Uterus (tissue), 4 donors: Measurements from ENCODE around the gene ANOS1. TPM values are rescaled to one million over a fixed set of nuclear protein-coding genes. Genes with fewer than 3 reads are reported as not detected.

Experiments used
- DNase-seq, 2 donors: peaks; one replicate each; pipeline ENCODE4 v3.0.0-alpha.2; 2019 to 2020
- H3K27ac ChIP-seq, 2 donors: fragments of 200-600 bp; sonication (generic); 1 replicate in 1 of 2; 2 replicates in 1 of 2; pipeline ENCODE4 v1.5.1; 2016 to 2018
- H3K27me3 ChIP-seq, 2 donors: fragments of 200-600 bp; sonication (generic); one replicate each; pipeline ENCODE4 v1.5.1; 2018 to 2019; ENCODE audit warnings: control low read depth in 1 of 2
- H3K36me3 ChIP-seq, 2 donors: fragments of 200-600 bp; sonication (generic); one replicate each; pipeline ENCODE4 v1.5.1; 2019; ENCODE audit warnings: control low read depth in 1 of 2
- H3K4me1 ChIP-seq, 2 donors: fragments of 200-600 bp; sonication (generic); one replicate each; pipeline ENCODE4 v1.5.1; 2018 to 2019; ENCODE audit warnings: control low read depth in 1 of 2
- H3K4me3 ChIP-seq, 2 donors: fragments of 200-600 bp; sonication (generic); 1 replicate in 1 of 2; 2 replicates in 1 of 2; pipeline ENCODE4 v1.5.1; 2018 to 2019; ENCODE audit warnings: mild to moderate bottlenecking in 1 of 2
- H3K9me3 ChIP-seq, 2 donors: fragments of 200-600 bp; sonication (generic); one replicate each; pipeline ENCODE4 v1.5.1; 2019; ENCODE audit warnings: control low read depth in 1 of 2
- POLR2A ChIP-seq, 2 donors: fragments of 450-650 bp; IDR thresholded peaks; one replicate each; pipeline ENCODE4 v1.6.1; 2016; ENCODE audit warnings: antibody characterized with exemption in 2 of 2, mild to moderate bottlenecking in 1 of 2, moderate library complexity in 1 of 2
- intact Hi-C: fragments of 100-400 bp; cut with DNase I; formaldehyde crosslinking; loops from one replicate; pipeline ENCODE4 v1.15.1; 2023; ENCODE audit warnings: low total_unique reads
- total RNA-seq, 4 donors: library from RNA; depleted of rRNA in 3 of 4; stranded (reverse); fragments of >200 nt in 3 of 4; gene quantifications; one replicate each; pipeline versions ENCODE4 v1.1.0 to v1.2.4, GENCODE V29; 2014 to 2023
- TF ChIP-seq, protein P1 (sequence below), 4 experiments: fragments of 200-600 bp in 2 of 4; fragments of 450-650 bp in 2 of 4; sonication (generic) in 2 of 4; IDR thresholded peaks; one replicate each; pipeline ENCODE4 v1.5.1; 2016 to 2019; ENCODE audit warnings: antibody characterized with exemption in 4 of 4, mild to moderate bottlenecking in 2 of 4, moderate library complexity in 1 of 4
- donor health status: DM: yes; HTN: yes; CAD: no.

The ANOS1 gene
- total RNA-seq, 4 donors from 2014 or later = 0.26 to 10.6 (median 1.2) TPM

DNA sequence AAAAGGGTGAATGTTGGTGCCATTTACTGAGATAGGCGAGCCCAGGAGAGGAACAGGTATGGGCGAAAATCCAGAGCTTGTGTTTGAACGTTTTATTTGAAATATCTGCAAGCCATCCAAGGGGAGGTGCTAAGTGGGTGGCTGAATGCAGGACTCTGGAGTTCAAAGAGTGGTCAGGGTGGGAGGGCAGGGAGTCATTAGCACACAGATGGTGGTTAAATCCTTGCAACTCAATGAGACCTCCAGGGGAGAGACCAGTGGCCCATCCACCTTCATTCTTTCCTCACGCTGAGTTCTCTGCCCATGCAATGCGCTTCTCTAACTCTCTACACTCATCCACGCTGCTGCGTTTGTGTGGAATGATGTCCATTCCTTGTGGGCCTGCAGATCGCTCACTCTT is 166.2 kb downstream of the ANOS1 start:
- TF ChIP-seq, protein P1, sequence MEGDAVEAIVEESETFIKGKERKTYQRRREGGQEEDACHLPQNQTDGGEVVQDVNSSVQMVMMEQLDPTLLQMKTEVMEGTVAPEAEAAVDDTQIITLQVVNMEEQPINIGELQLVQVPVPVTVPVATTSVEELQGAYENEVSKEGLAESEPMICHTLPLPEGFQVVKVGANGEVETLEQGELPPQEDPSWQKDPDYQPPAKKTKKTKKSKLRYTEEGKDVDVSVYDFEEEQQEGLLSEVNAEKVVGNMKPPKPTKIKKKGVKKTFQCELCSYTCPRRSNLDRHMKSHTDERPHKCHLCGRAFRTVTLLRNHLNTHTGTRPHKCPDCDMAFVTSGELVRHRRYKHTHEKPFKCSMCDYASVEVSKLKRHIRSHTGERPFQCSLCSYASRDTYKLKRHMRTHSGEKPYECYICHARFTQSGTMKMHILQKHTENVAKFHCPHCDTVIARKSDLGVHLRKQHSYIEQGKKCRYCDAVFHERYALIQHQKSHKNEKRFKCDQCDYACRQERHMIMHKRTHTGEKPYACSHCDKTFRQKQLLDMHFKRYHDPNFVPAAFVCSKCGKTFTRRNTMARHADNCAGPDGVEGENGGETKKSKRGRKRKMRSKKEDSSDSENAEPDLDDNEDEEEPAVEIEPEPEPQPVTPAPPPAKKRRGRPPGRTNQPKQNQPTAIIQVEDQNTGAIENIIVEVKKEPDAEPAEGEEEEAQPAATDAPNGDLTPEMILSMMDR (IDR thresholded peaks at IDR 0.05) = no peak
- no peak for TF ChIP-seq POLR2A (IDR thresholded peaks at IDR 0.05)
- intact Hi-C loops = no loop called here
- Histone ChIP-seq H3K27me3 (no peaks in the 10 kb centered on the region), H3K4me3 (no peak overlapping the region), H3K9me3 (no peaks in the 10 kb centered on the region), H3K4me1 (no peaks in the 10 kb centered on the region), H3K27ac (no peak overlapping the region), H3K36me3 (no peaks in the 10 kb centered on the region)
- no peak for DNase-seq

DNA sequence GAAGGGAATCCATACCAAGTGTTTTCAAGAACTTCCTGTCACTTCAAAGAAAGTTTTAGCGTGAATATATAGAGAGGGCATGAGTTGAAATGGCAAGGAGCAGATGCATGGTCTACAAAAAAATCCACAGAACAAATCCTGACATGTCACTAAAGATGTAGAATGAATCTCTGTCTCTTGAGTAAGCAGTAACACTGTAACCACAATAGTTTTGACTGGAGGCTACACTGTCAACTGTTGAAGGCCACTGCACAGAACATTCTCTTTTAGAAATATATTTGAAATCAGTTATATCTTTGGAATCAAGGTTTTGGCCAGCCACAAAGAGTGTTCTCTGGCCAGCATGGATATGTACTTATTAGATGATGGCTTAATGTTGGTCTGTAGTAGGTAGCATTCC is 183.5 kb downstream of the ANOS1 start:
- DNase-seq = no peak
- Histone ChIP-seq H3K36me3 (no peaks in the 10 kb centered on the region), H3K4me1 (no peaks in the 10 kb centered on the region), H3K27me3 (no peaks in the 10 kb centered on the region), H3K9me3 (no peaks in the 10 kb centered on the region), H3K4me3 (no peak overlapping the region), H3K27ac (no peak overlapping the region)
- intact Hi-C loops = no loop called here
- no peak for TF ChIP-seq POLR2A (IDR thresholded peaks at IDR 0.05)
- TF ChIP-seq, protein P1 (IDR thresholded peaks at IDR 0.05) = no peak

DNA sequence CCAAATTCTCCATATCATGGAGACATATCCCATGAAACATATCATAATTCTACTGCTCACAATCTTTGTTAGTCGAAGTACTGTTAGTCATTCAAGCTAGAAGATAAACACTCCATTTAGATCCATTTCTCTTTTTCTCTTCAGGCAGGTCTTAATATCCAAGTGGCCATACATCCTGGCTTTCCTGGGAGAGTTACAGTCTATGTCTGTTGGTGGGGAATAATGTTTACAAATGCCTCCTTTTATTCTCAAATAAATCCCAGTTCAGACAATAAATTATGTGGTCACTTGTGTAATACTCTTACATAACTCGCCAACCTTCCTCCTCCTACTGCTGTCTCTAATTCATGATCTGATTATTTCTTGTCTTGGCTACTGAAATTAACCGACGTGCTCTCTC is 185.2 kb downstream of the ANOS1 start:
- DNase-seq = no peak
- no peak overlapping the region for H3K4me3 ChIP-seq
- TF ChIP-seq, protein P1 (IDR thresholded peaks at IDR 0.05) = no peak
- TF ChIP-seq POLR2A (IDR thresholded peaks at IDR 0.05) = no peak
- no peaks in the 10 kb centered on the region for H3K9me3 ChIP-seq
- no peaks in the 10 kb centered on the region for H3K4me1 ChIP-seq
- H3K36me3 ChIP-seq = no peaks in the 10 kb centered on the region
- intact Hi-C loops = no loop called here
- H3K27ac ChIP-seq = no peak overlapping the region
- no peaks in the 10 kb centered on the region for H3K27me3 ChIP-seq

DNA sequence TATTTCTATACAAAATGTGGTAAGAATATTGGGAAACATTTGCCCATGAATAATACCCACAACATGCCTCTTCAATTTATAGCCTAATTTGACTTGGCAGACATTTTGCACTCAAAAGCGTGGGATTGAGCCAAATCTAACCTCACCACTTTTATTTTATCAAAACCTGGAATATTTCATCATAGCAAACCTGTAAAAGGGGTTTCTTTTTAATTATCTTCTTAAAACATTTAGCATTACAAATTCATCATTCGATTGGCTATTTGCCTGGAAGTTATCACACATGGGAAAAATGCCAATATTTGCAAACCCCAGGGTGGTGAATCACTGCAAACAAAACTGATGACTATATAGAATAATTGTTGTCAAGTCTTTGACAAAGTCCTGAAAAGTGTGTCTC is 211.1 kb downstream of the ANOS1 start:
- no peaks in the 10 kb centered on the region for H3K9me3 ChIP-seq
- TF ChIP-seq, protein P1 (IDR thresholded peaks at IDR 0.05) = no peak
- no peak for TF ChIP-seq POLR2A (IDR thresholded peaks at IDR 0.05)
- no peak for DNase-seq
- H3K27ac ChIP-seq = no peak overlapping the region
- no peaks in the 10 kb centered on the region for H3K4me1 ChIP-seq
- no peaks in the 10 kb centered on the region for H3K36me3 ChIP-seq
- intact Hi-C loops = no loop called here
- H3K27me3 ChIP-seq = no peaks in the 10 kb centered on the region
- no peak overlapping the region for H3K4me3 ChIP-seq

DNA sequence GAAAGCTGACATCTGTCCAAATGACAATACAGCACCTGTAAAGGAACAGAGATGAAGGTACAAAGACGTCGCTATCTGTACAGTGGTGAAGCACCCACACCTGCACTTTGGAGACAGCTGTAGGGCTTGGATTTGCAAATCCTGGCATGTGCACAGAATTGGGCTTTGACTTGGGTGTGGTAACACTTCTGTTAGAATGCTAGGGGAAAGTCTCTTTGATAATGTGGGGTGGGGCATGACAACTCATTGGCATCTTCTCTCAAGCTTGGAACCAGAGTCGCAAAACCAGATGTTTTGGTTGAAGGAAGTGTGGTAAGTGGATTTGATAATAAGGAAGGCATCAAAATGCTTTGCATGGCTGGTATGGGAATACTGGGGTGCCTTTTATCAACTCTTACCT is 211.8 kb downstream of the ANOS1 start:
- H3K27me3 ChIP-seq = no peaks in the 10 kb centered on the region
- TF ChIP-seq POLR2A (IDR thresholded peaks at IDR 0.05) = no peak
- TF ChIP-seq, protein P1 (IDR thresholded peaks at IDR 0.05) = no peak
- DNase-seq = no peak
- H3K4me3 ChIP-seq = no peak overlapping the region
- no peaks in the 10 kb centered on the region for H3K9me3 ChIP-seq
- H3K4me1 ChIP-seq = no peaks in the 10 kb centered on the region
- no peak overlapping the region for H3K27ac ChIP-seq
- H3K36me3 ChIP-seq = no peaks in the 10 kb centered on the region
- intact Hi-C loops = no loop called here
